Memory B cell (primary cell): ENCODE data around the gene CORO2B.
"Not testable (repeated sequence)": the region's sequence is repeated elsewhere in the genome, so short reads cannot be mapped to it uniquely, and the experiment has no call there.

Experiments
- ATAC-seq: fragments of 150-1000 bp; cut with Tn5 transposase; 2 replicates; pipeline ENCODE4 v1.10.0; 2021; ENCODE audit warnings: low read depth, mild to moderate bottlenecking, moderate library complexity
- DNase-seq, 2 donors: peaks; one replicate each; pipeline ENCODE4 v3.0.0; 2022; ENCODE audit warnings: low spot score in 2 of 2
- H3K27ac Mint-ChIP-seq: one replicate; pipeline ENCODE4 v1.8.0; 2022; ENCODE audit warnings: mild to moderate bottlenecking, moderate library complexity, mixed read lengths
- H3K27me3 Mint-ChIP-seq: one replicate; pipeline ENCODE4 v1.8.0; 2022; ENCODE audit warnings: mixed read lengths
- H3K36me3 Mint-ChIP-seq: one replicate; pipeline ENCODE4 v1.8.0; 2022; ENCODE audit warnings: mild to moderate bottlenecking, mixed read lengths
- H3K4me1 Mint-ChIP-seq: one replicate; pipeline ENCODE4 v1.8.0; 2022; ENCODE audit warnings: mixed read lengths
- H3K4me3 Mint-ChIP-seq: one replicate; pipeline ENCODE4 v1.8.0; 2022; ENCODE audit warnings: mild to moderate bottlenecking, moderate library complexity, mixed read lengths
- H3K9me3 Mint-ChIP-seq: one replicate; pipeline ENCODE4 v1.8.0; 2022; ENCODE audit warnings: mixed read lengths

The CORO2B gene

GRCh38 chr15:68667800-68668625, 89.2 kb downstream of the CORO2B start:
- no peak for DNase-seq
- H3K4me1 Mint-ChIP-seq = peaks cover 12% of the 10 kb centered on the region
- peaks cover 21% of the 10 kb centered on the region for H3K27me3 Mint-ChIP-seq
- H3K36me3 Mint-ChIP-seq = peaks cover 2% of the 10 kb centered on the region
- H3K4me3 Mint-ChIP-seq = no peak overlapping the region
- no peaks in the 10 kb centered on the region for H3K9me3 Mint-ChIP-seq
- no peak for ATAC-seq
- H3K27ac Mint-ChIP-seq = no peak overlapping the region

GRCh38 chr15:68668926-68669600, 90.3 kb downstream of the CORO2B start:
- Mint-ChIP-seq H3K4me3 (no peak overlapping the region), H3K4me1 (peaks cover 15% of the 10 kb centered on the region), H3K27ac (no peak overlapping the region), H3K27me3 (peaks cover 22% of the 10 kb centered on the region), H3K36me3 (no peaks in the 10 kb centered on the region), H3K9me3 (no peaks in the 10 kb centered on the region)
- DNase-seq (no peak), ATAC-seq (no peak)

- H3K9me3 Mint-ChIP-seq = no peaks in the 10 kb centered on the region
- DNase-seq (no peak), ATAC-seq (no peak)
- H3K4me3 Mint-ChIP-seq = no peak overlapping the region
- no peaks in the 10 kb centered on the region for H3K36me3 Mint-ChIP-seq
- H3K27ac Mint-ChIP-seq = no peak overlapping the region
- H3K27me3 Mint-ChIP-seq = peaks cover 17% of the 10 kb centered on the region
- H3K4me1 Mint-ChIP-seq = peaks cover 5% of the 10 kb centered on the region
Measured at GRCh38 chr15:68672251-68672650, 93.5 kb downstream of the CORO2B start.

- Mint-ChIP-seq H3K4me3 (no peak overlapping the region), H3K27ac (no peak overlapping the region), H3K4me1 (peaks cover 4% of the 10 kb centered on the region), H3K27me3 (peaks cover 17% of the 10 kb centered on the region), H3K9me3 (no peaks in the 10 kb centered on the region), H3K36me3 (no peaks in the 10 kb centered on the region)
- ATAC-seq = no peak
- no peak for DNase-seq
Measured at GRCh38 chr15:68672781-68673205, 94.0 kb downstream of the CORO2B start.

- Mint-ChIP-seq H3K27me3 (peaks cover 15% of the 10 kb centered on the region), H3K27ac (no peak overlapping the region)
- ATAC-seq = no peak
Measured at GRCh38 chr15:68674975-68675374, 96.2 kb downstream of the CORO2B start.

GRCh38 chr15:68676011-68676605, 97.3 kb downstream of the CORO2B start:
- Mint-ChIP-seq H3K9me3 (no peaks in the 10 kb centered on the region), H3K4me1 (peaks cover 4% of the 10 kb centered on the region), H3K36me3 (no peaks in the 10 kb centered on the region), H3K27me3 (peaks cover 15% of the 10 kb centered on the region), H3K27ac (no peak overlapping the region), H3K4me3 (no peak overlapping the region)
- ATAC-seq (no peak), DNase-seq (no peak)

More at GRCh38 chr15:68674975-68675374, 96.2 kb downstream of the CORO2B start:
- no peaks in the 10 kb centered on the region for H3K36me3 Mint-ChIP-seq
- no peak for DNase-seq
- H3K9me3 Mint-ChIP-seq = no peaks in the 10 kb centered on the region
- H3K4me1 Mint-ChIP-seq = peaks cover 4% of the 10 kb centered on the region
- H3K4me3 Mint-ChIP-seq = no peak overlapping the region

- H3K4me1 Mint-ChIP-seq = peaks cover 4% of the 10 kb centered on the region
- peaks cover 11% of the 10 kb centered on the region for H3K27me3 Mint-ChIP-seq
- H3K9me3 Mint-ChIP-seq = no peaks in the 10 kb centered on the region
- DNase-seq (no peak), ATAC-seq (no peak)
- no peak overlapping the region for H3K4me3 Mint-ChIP-seq
- H3K36me3 Mint-ChIP-seq = no peaks in the 10 kb centered on the region
- H3K27ac Mint-ChIP-seq = no peak overlapping the region
Measured at GRCh38 chr15:68676926-68677325, 98.1 kb downstream of the CORO2B start.

- Mint-ChIP-seq H3K27ac (no peak overlapping the region), H3K4me3 (no peak overlapping the region), H3K4me1 (peaks cover 10% of the 10 kb centered on the region), H3K27me3 (peaks cover 15% of the 10 kb centered on the region), H3K36me3 (no peaks in the 10 kb centered on the region), H3K9me3 (no peaks in the 10 kb centered on the region)
- ATAC-seq = no peak
- no peak for DNase-seq
Measured at GRCh38 chr15:68677996-68678395, 99.2 kb downstream of the CORO2B start.

GRCh38 chr15:68678746-68679145, 100.0 kb downstream of the CORO2B start:
- Mint-ChIP-seq H3K4me1 (peaks cover 9% of the 10 kb centered on the region), H3K9me3 (no peaks in the 10 kb centered on the region), H3K27ac (no peak overlapping the region), H3K4me3 (no peak overlapping the region), H3K36me3 (no peaks in the 10 kb centered on the region), H3K27me3 (peaks cover 17% of the 10 kb centered on the region)
- DNase-seq (no peak), ATAC-seq (no peak)

- no peak for ATAC-seq
- H3K4me3 Mint-ChIP-seq = no peak overlapping the region
- no peaks in the 10 kb centered on the region for H3K36me3 Mint-ChIP-seq
- H3K4me1 Mint-ChIP-seq = peaks cover 6% of the 10 kb centered on the region
- no peaks in the 10 kb centered on the region for H3K9me3 Mint-ChIP-seq
- DNase-seq = no peak
- H3K27me3 Mint-ChIP-seq = peaks cover 16% of the 10 kb centered on the region
- H3K27ac Mint-ChIP-seq = no peak overlapping the region
Measured at GRCh38 chr15:68679161-68679560, 100.4 kb downstream of the CORO2B start.

GRCh38 chr15:68679961-68680371, 101.2 kb downstream of the CORO2B start:
- H3K36me3 Mint-ChIP-seq = no peaks in the 10 kb centered on the region
- no peak overlapping the region for H3K4me3 Mint-ChIP-seq
- no peak overlapping the region for H3K27ac Mint-ChIP-seq
- no peaks in the 10 kb centered on the region for H3K9me3 Mint-ChIP-seq
- no peak for DNase-seq
- peaks cover 16% of the 10 kb centered on the region for H3K27me3 Mint-ChIP-seq
- peaks cover 6% of the 10 kb centered on the region for H3K4me1 Mint-ChIP-seq
- ATAC-seq = no peak

GRCh38 chr15:68680756-68681155, 102.0 kb downstream of the CORO2B start:
- not testable (repeated sequence) for ATAC-seq

GRCh38 chr15:68681836-68682235, 103.0 kb downstream of the CORO2B start:
- no peak overlapping the region for H3K27ac Mint-ChIP-seq
- peaks cover 6% of the 10 kb centered on the region for H3K4me1 Mint-ChIP-seq
- no peak overlapping the region for H3K4me3 Mint-ChIP-seq

More at GRCh38 chr15:68680756-68681155, 102.0 kb downstream of the CORO2B start:
- H3K4me1 Mint-ChIP-seq, H3K9me3 Mint-ChIP-seq, DNase-seq, H3K4me3 Mint-ChIP-seq, H3K36me3 Mint-ChIP-seq, H3K27ac Mint-ChIP-seq: not testable (repeated sequence)
- H3K27me3 Mint-ChIP-seq = peaks cover 17% of the 10 kb centered on the region

GRCh38 chr15:68682330-68682729, 103.5 kb downstream of the CORO2B start:
- Mint-ChIP-seq H3K36me3 (no peaks in the 10 kb centered on the region), H3K9me3 (no peaks in the 10 kb centered on the region), H3K27ac (no peak overlapping the region), H3K27me3 (peaks cover 21% of the 10 kb centered on the region), H3K4me3 (no peak overlapping the region), H3K4me1 (peaks cover 6% of the 10 kb centered on the region)
- DNase-seq (no peak), ATAC-seq (no peak)

More at GRCh38 chr15:68681836-68682235, 103.0 kb downstream of the CORO2B start:
- Mint-ChIP-seq H3K36me3 (no peaks in the 10 kb centered on the region), H3K27me3 (peaks cover 19% of the 10 kb centered on the region), H3K9me3 (no peaks in the 10 kb centered on the region)
- DNase-seq (no peak), ATAC-seq (no peak)
